ENCODE data around the gene AQP9.

The AQP9 gene, protein sequence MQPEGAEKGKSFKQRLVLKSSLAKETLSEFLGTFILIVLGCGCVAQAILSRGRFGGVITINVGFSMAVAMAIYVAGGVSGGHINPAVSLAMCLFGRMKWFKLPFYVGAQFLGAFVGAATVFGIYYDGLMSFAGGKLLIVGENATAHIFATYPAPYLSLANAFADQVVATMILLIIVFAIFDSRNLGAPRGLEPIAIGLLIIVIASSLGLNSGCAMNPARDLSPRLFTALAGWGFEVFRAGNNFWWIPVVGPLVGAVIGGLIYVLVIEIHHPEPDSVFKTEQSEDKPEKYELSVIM

DNA sequence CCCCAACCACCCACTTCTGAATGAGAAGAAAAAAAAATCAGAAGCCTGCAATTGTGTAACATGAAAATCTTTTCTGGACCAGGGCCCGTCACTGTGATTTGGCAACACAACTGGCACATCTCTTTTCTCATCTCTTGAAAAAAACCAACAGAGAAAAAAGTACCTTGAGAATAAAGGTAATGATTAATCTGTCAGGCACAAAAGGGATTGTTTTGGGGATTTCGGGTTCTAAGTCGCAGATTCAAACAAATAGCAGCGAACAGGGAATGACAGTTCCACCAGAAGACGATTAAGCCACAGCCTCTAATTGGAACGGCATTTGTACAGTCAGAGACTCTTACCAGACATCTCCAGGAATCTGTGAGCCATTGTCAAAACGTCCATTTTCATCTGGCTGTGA is at the start of gene AQP9:
Gene AQP9, plus strand, starts transcription at position 276 of the 400 bp plus-strand sequence. CDS start 185 bp downstream, outside the sequence.
- no peaks in the 10 kb centered on the region for H3K36me3 ChIP-seq (replicated peaks; ENCODE audit: insufficient read depth, low read length)
- no peaks in the 10 kb centered on the region for H3K79me2 ChIP-seq (ENCODE audit: low read length)
- no peak within 1 kb of the TSS for H3K4me3 ChIP-seq (ENCODE audit: low read length)
- H2AFZ ChIP-seq (ENCODE audit: low read length), result no peak within 1 kb of the TSS
- H3K4me1 ChIP-seq (ENCODE audit: low read length), result no peaks in the 10 kb centered on the region
- H4K20me1 ChIP-seq (ENCODE audit: insufficient read depth, low read length), result no peaks in the 10 kb centered on the region
- no peak within 1 kb of the TSS for H3K27ac ChIP-seq (ENCODE audit: low read length)
- no peaks in the 10 kb centered on the region for H3F3A ChIP-seq (ENCODE audit: insufficient read depth, low read length)
- no peaks in the 10 kb centered on the region for H3K9me3 ChIP-seq (replicated peaks; ENCODE audit: insufficient read depth, low read length)
- TF ChIP-seq, protein P1, sequence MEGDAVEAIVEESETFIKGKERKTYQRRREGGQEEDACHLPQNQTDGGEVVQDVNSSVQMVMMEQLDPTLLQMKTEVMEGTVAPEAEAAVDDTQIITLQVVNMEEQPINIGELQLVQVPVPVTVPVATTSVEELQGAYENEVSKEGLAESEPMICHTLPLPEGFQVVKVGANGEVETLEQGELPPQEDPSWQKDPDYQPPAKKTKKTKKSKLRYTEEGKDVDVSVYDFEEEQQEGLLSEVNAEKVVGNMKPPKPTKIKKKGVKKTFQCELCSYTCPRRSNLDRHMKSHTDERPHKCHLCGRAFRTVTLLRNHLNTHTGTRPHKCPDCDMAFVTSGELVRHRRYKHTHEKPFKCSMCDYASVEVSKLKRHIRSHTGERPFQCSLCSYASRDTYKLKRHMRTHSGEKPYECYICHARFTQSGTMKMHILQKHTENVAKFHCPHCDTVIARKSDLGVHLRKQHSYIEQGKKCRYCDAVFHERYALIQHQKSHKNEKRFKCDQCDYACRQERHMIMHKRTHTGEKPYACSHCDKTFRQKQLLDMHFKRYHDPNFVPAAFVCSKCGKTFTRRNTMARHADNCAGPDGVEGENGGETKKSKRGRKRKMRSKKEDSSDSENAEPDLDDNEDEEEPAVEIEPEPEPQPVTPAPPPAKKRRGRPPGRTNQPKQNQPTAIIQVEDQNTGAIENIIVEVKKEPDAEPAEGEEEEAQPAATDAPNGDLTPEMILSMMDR (IDR thresholded peaks at IDR 0.05; ENCODE audit: low read length), result no peak
- no peak for TF ChIP-seq EZH2 (optimal IDR thresholded peaks at IDR 0.05; ENCODE audit: low read depth, low read length)
- H3K9ac ChIP-seq (ENCODE audit: low read length), result no peak within 1 kb of the TSS
- H3K4me2 ChIP-seq (ENCODE audit: low read depth, low read length), result no peak within 1 kb of the TSS
- no peaks in the 10 kb centered on the region for H3K27me3 ChIP-seq (replicated peaks; ENCODE audit: insufficient read depth, low read length)
- H3K9me2 ChIP-seq (replicated peaks; ENCODE audit: insufficient read depth, low read length), result no peaks in the 10 kb centered on the region
- no peak for DNase-seq

DNA sequence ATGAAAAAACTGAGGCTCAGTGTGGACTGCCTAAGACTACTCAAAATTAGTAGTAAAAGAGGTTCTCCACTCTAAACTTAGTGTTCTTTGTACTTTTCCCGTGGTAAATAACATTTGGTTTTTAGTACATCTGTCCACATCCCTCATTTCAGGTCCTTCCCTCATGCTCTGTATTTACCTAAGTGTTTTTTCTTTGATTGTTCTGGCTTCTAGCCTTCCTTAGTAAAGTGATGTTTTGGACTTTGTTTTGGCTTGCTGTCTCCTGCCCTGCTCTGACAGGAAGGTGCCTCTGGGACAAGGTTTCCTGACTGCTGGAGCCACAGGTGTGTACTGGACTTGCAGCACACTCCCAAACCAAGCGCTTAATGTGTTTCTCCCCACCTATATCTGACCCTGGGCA is 42.8 kb upstream of the AQP9 start:
- Histone ChIP-seq H2AFZ (ENCODE audit: low read length) (no peak overlapping the region), H3K36me3 (replicated peaks; ENCODE audit: insufficient read depth, low read length) (no peaks in the 10 kb centered on the region), H3K9me2 (replicated peaks; ENCODE audit: insufficient read depth, low read length) (no peaks in the 10 kb centered on the region), H3K9me3 (replicated peaks; ENCODE audit: insufficient read depth, low read length) (no peaks in the 10 kb centered on the region), H3K27ac (ENCODE audit: low read length) (no peak overlapping the region), H3K79me2 (ENCODE audit: low read length) (no peaks in the 10 kb centered on the region), H3K9ac (ENCODE audit: low read length) (no peak overlapping the region), H3K4me2 (ENCODE audit: low read depth, low read length) (no peak overlapping the region), H4K20me1 (ENCODE audit: insufficient read depth, low read length) (no peaks in the 10 kb centered on the region), H3K27me3 (replicated peaks; ENCODE audit: insufficient read depth, low read length) (no peaks in the 10 kb centered on the region), H3K4me1 (ENCODE audit: low read length) (no peaks in the 10 kb centered on the region), H3K4me3 (ENCODE audit: low read length) (no peak overlapping the region), H3F3A (ENCODE audit: insufficient read depth, low read length) (no peaks in the 10 kb centered on the region)
- TF ChIP-seq, protein P1 (IDR thresholded peaks at IDR 0.05; ENCODE audit: low read length), result no peak
- TF ChIP-seq EZH2phosphoT487 (IDR thresholded peaks at IDR 0.05; ENCODE audit: low read length) (no peak), EZH2 (optimal IDR thresholded peaks at IDR 0.05; ENCODE audit: low read depth, low read length) (no peak)
- DNase-seq, result no peak

DNA sequence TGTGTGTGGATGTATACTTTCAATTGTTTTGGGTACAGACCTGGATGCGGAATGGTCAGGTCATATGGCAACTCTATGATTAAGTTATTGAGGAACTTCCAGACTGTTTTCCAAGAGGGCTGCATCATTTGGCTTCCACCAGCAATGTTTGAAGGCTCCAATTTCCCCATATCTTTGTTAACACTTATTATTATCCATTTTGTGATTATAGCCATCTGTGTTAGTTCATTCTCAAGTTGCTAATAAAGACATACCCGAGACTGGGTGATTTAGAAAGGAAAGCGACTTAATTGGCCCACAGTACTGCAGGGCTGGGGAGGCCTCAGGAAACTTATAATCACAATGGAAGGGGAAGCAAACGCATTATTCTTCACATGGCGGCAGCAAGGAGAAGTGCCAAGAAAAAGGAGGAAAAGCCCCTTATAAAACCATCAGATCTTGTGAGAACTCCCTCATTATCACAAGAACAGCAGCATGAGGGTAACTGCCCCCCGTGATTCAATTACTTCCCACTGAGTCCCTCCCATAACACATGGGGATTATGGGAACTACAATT is 41.6 kb upstream of the AQP9 start:
- Histone ChIP-seq H2AFZ (ENCODE audit: low read length) (no peak overlapping the region), H3K27ac (ENCODE audit: low read length) (no peak overlapping the region), H3K27me3 (replicated peaks; ENCODE audit: insufficient read depth, low read length) (no peaks in the 10 kb centered on the region), H3K79me2 (ENCODE audit: low read length) (no peaks in the 10 kb centered on the region), H3K9ac (ENCODE audit: low read length) (no peak overlapping the region), H3K9me2 (replicated peaks; ENCODE audit: insufficient read depth, low read length) (no peaks in the 10 kb centered on the region), H3F3A (ENCODE audit: insufficient read depth, low read length) (no peaks in the 10 kb centered on the region), H3K4me3 (ENCODE audit: low read length) (no peak overlapping the region), H3K4me1 (ENCODE audit: low read length) (no peaks in the 10 kb centered on the region), H4K20me1 (ENCODE audit: insufficient read depth, low read length) (no peaks in the 10 kb centered on the region), H3K9me3 (replicated peaks; ENCODE audit: insufficient read depth, low read length) (no peaks in the 10 kb centered on the region), H3K36me3 (replicated peaks; ENCODE audit: insufficient read depth, low read length) (no peaks in the 10 kb centered on the region), H3K4me2 (ENCODE audit: low read depth, low read length) (no peak overlapping the region)
- TF ChIP-seq EZH2 (optimal IDR thresholded peaks at IDR 0.05; ENCODE audit: low read depth, low read length), result no peak
- TF ChIP-seq EZH2phosphoT487 (IDR thresholded peaks at IDR 0.05; ENCODE audit: low read length), result no peak
- TF ChIP-seq, protein P1 (IDR thresholded peaks at IDR 0.05; ENCODE audit: low read length), result no peak
- no peak for DNase-seq
